ENCODE data around the gene DCC.

DCC gene

GRCh38 chr18:52844323-52844722 lies 504.3 kb downstream of the DCC start:
- no peak for DNase-seq

GRCh38 chr18:52845036-52845435 lies 505.0 kb downstream of the DCC start:
- no peak for DNase-seq

GRCh38 chr18:52850031-52850560 lies 510.1 kb downstream of the DCC start:
- DNase-seq = no peak

- DNase-seq = no peak
Measured at GRCh38 chr18:52861558-52861957, 521.6 kb downstream of the DCC start.

- no peak for DNase-seq
Measured at GRCh38 chr18:52869349-52869923, 529.4 kb downstream of the DCC start.

- DNase-seq = no peak
Measured at GRCh38 chr18:52869942-52870907, 530.2 kb downstream of the DCC start.

GRCh38 chr18:52874774-52875173 lies 534.8 kb downstream of the DCC start:
- DNase-seq = no peak

- DNase-seq = no peak
Measured at GRCh38 chr18:52875725-52876124, 535.7 kb downstream of the DCC start.

GRCh38 chr18:52888014-52888413 lies 548.0 kb downstream of the DCC start:
- no peak for DNase-seq

- no peak for DNase-seq
Measured at GRCh38 chr18:52894801-52895200, 554.8 kb downstream of the DCC start.

- no peak for DNase-seq
Measured at GRCh38 chr18:52897611-52898484, 557.9 kb downstream of the DCC start.

GRCh38 chr18:52898485-52899058 lies 558.6 kb downstream of the DCC start:
- no peak for DNase-seq

- DNase-seq = no peak
Measured at GRCh38 chr18:52902188-52902587, 562.2 kb downstream of the DCC start.

- DNase-seq = no peak
Measured at GRCh38 chr18:52903857-52904256, 563.9 kb downstream of the DCC start.

- no peak for DNase-seq
Measured at GRCh38 chr18:52907543-52908308, 567.7 kb downstream of the DCC start.

- no peak for DNase-seq
Measured at GRCh38 chr18:52914148-52914547, 574.2 kb downstream of the DCC start.

- DNase-seq = no peak
Measured at GRCh38 chr18:52920665-52921064, 580.7 kb downstream of the DCC start.

- no peak for DNase-seq
Measured at GRCh38 chr18:52933356-52933755, 593.4 kb downstream of the DCC start.

- no peak for DNase-seq
Measured at GRCh38 chr18:52936931-52937330, 596.9 kb downstream of the DCC start.

- DNase-seq = no peak
Measured at GRCh38 chr18:52937840-52938239, 597.8 kb downstream of the DCC start.

GRCh38 chr18:52945552-52945951 lies 605.6 kb downstream of the DCC start:
- no peak for DNase-seq

- DNase-seq = no peak
Measured at GRCh38 chr18:52948868-52949444, 609.0 kb downstream of the DCC start.
